Uterus (tissue), 4 donors: ENCODE data around the gene TBCA. TPM values are rescaled to one million over a fixed set of nuclear protein-coding genes. Genes with fewer than 3 reads are reported as not detected.

ENCODE experiments used
- DNase-seq, 2 donors: peaks; one replicate each; pipeline ENCODE4 v3.0.0-alpha.2; 2019 to 2020
- H3K27ac ChIP-seq, 2 donors: fragments of 200-600 bp; sonication (generic); 1 replicate in 1 of 2; 2 replicates in 1 of 2; pipeline ENCODE4 v1.5.1; 2016 to 2018
- H3K27me3 ChIP-seq, 2 donors: fragments of 200-600 bp; sonication (generic); one replicate each; pipeline ENCODE4 v1.5.1; 2018 to 2019; ENCODE audit warnings: control low read depth in 1 of 2
- H3K36me3 ChIP-seq, 2 donors: fragments of 200-600 bp; sonication (generic); one replicate each; pipeline ENCODE4 v1.5.1; 2019; ENCODE audit warnings: control low read depth in 1 of 2
- H3K4me1 ChIP-seq, 2 donors: fragments of 200-600 bp; sonication (generic); one replicate each; pipeline ENCODE4 v1.5.1; 2018 to 2019; ENCODE audit warnings: control low read depth in 1 of 2
- H3K4me3 ChIP-seq, 2 donors: fragments of 200-600 bp; sonication (generic); 1 replicate in 1 of 2; 2 replicates in 1 of 2; pipeline ENCODE4 v1.5.1; 2018 to 2019; ENCODE audit warnings: mild to moderate bottlenecking in 1 of 2
- H3K9me3 ChIP-seq, 2 donors: fragments of 200-600 bp; sonication (generic); one replicate each; pipeline ENCODE4 v1.5.1; 2019; ENCODE audit warnings: control low read depth in 1 of 2
- POLR2A ChIP-seq, 2 donors: fragments of 450-650 bp; IDR thresholded peaks; one replicate each; pipeline ENCODE4 v1.6.1; 2016; ENCODE audit warnings: antibody characterized with exemption in 2 of 2, mild to moderate bottlenecking in 1 of 2, moderate library complexity in 1 of 2
- intact Hi-C: fragments of 100-400 bp; cut with DNase I; formaldehyde crosslinking; loops from one replicate; pipeline ENCODE4 v1.15.1; 2023; ENCODE audit warnings: low total_unique reads
- total RNA-seq, 4 donors: library from RNA; depleted of rRNA in 3 of 4; stranded (reverse); fragments of >200 nt in 3 of 4; gene quantifications; one replicate each; pipeline versions ENCODE4 v1.1.0 to v1.2.4, GENCODE V29; 2014 to 2023
- TF ChIP-seq, protein P1 (sequence below), 4 experiments: fragments of 200-600 bp in 2 of 4; fragments of 450-650 bp in 2 of 4; sonication (generic) in 2 of 4; IDR thresholded peaks; one replicate each; pipeline ENCODE4 v1.5.1; 2016 to 2019; ENCODE audit warnings: antibody characterized with exemption in 4 of 4, mild to moderate bottlenecking in 2 of 4, moderate library complexity in 1 of 4
- donor health status: DM: yes; HTN: yes; CAD: no.

Gene TBCA
- total RNA-seq, 4 donors from 2014 or later: 64.6 to 178 (median 158) TPM

DNA sequence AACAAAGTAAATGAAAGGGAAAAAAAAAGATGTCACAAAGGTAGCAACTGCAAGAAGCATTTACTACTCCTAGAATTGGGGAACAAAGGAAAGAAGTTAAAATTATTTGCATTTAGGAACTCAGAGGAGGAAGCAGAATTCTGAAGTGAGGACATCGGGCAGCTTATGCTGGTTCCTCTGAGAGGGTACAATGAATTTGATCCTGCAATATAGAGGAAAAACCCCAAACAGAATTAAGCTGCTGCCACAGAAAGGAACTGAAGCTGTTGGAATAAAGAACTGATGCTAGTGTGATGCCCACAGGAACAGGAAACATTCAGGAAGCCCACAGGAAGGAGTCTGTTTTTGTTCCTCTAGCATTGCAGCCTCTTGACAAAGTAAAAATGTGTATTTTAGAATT is 22.3 kb upstream of the TBCA start:
- TF ChIP-seq, protein P1, sequence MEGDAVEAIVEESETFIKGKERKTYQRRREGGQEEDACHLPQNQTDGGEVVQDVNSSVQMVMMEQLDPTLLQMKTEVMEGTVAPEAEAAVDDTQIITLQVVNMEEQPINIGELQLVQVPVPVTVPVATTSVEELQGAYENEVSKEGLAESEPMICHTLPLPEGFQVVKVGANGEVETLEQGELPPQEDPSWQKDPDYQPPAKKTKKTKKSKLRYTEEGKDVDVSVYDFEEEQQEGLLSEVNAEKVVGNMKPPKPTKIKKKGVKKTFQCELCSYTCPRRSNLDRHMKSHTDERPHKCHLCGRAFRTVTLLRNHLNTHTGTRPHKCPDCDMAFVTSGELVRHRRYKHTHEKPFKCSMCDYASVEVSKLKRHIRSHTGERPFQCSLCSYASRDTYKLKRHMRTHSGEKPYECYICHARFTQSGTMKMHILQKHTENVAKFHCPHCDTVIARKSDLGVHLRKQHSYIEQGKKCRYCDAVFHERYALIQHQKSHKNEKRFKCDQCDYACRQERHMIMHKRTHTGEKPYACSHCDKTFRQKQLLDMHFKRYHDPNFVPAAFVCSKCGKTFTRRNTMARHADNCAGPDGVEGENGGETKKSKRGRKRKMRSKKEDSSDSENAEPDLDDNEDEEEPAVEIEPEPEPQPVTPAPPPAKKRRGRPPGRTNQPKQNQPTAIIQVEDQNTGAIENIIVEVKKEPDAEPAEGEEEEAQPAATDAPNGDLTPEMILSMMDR (IDR thresholded peaks at IDR 0.05): no peak
- no peak for TF ChIP-seq POLR2A (IDR thresholded peaks at IDR 0.05)

DNA sequence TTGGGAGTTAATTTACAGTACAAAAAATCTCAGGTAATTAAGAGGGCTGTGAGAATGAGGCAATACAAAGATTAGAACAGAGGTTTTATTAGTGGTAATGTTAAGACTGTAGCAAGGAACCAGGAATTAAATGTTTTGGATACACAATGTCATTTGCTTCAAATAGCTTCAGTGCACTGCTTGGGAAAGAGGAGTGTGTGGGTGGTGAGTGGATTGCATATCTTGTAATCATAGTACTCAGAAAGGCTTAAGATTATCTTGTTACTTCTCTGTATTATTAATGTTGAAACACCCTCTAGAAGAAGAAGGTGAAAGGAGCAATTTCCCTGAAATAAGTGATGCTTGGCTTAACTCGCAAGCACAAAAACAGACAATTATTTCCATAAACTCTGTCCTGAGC is 21.0 kb upstream of the TBCA start:
- Histone ChIP-seq H3K4me1 (no peaks in the 10 kb centered on the region), H3K4me3 (no peak overlapping the region), H3K9me3 (peaks cover 0 to 3% of the 10 kb centered on the region in 2 donors), H3K36me3 (no peaks in the 10 kb centered on the region), H3K27ac (no peak overlapping the region), H3K27me3 (no peaks in the 10 kb centered on the region)
- no peak for DNase-seq
- TF ChIP-seq, protein P1 (IDR thresholded peaks at IDR 0.05): no peak
- TF ChIP-seq POLR2A (IDR thresholded peaks at IDR 0.05): no peak
- intact Hi-C loops: no loop called here

More for the DNA sequence above, 22.3 kb upstream of the TBCA start:
- peaks cover 0 to 3% of the 10 kb centered on the region in 2 donors for H3K9me3 ChIP-seq
- no peak overlapping the region for H3K4me3 ChIP-seq
- no peak for DNase-seq
- H3K27me3 ChIP-seq: no peaks in the 10 kb centered on the region
- no peaks in the 10 kb centered on the region for H3K36me3 ChIP-seq
- no peak overlapping the region for H3K27ac ChIP-seq
- H3K4me1 ChIP-seq: no peaks in the 10 kb centered on the region
- intact Hi-C loops: no loop called here

DNA sequence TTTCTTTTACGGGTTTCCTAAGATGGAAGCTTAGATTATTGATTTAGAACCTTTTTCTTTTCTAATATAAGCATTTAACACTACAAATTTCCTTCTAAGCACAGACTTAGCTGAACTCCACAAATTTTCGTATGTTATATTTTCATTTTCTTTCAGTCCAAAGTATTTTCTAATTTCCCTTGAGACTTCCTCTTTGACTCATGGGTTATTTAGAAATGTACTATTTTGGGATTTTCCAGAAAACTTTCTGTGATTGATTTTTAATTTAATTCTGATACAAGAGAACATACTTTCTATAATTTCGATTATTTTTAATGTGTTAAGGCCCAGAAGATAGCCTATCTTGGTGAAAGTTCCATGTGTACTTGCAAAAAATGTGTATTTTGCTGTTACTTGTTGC is 19.7 kb upstream of the TBCA start:
- TF ChIP-seq, protein P1 (IDR thresholded peaks at IDR 0.05): no peak
- no peak for TF ChIP-seq POLR2A (IDR thresholded peaks at IDR 0.05)
- intact Hi-C loops: no loop called here
- Histone ChIP-seq H3K27ac (no peak overlapping the region), H3K4me1 (no peaks in the 10 kb centered on the region), H3K9me3 (peaks cover 0 to 3% of the 10 kb centered on the region in 2 donors), H3K4me3 (no peak overlapping the region), H3K36me3 (no peaks in the 10 kb centered on the region), H3K27me3 (no peaks in the 10 kb centered on the region)
- no peak for DNase-seq

DNA sequence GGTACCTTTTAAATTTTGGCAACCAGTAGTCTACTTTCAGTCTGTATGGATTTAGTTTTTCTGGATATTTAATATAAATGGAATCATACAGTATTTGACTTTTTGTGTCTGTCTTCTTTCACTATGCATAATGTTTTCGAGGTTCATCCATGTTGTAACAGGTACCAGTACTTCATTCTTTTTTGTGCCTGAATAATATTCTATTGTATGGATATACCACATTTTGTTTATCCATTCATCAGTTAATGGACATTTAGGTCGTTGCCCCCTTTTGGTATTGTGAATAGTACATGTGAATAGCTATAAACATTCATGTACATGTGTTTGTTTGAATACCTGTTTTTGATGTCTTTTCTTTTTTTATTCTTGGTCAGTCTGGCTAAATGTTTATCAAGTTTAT is 19.1 kb upstream of the TBCA start:
- H3K27ac ChIP-seq: no peak overlapping the region
- no peaks in the 10 kb centered on the region for H3K9me3 ChIP-seq
- H3K36me3 ChIP-seq: no peaks in the 10 kb centered on the region
- intact Hi-C loops: no loop called here
- no peak overlapping the region for H3K4me3 ChIP-seq
- no peak for TF ChIP-seq POLR2A (IDR thresholded peaks at IDR 0.05)
- TF ChIP-seq, protein P1 (IDR thresholded peaks at IDR 0.05): no peak
- no peak for DNase-seq
- no peaks in the 10 kb centered on the region for H3K4me1 ChIP-seq
- H3K27me3 ChIP-seq: no peaks in the 10 kb centered on the region

DNA sequence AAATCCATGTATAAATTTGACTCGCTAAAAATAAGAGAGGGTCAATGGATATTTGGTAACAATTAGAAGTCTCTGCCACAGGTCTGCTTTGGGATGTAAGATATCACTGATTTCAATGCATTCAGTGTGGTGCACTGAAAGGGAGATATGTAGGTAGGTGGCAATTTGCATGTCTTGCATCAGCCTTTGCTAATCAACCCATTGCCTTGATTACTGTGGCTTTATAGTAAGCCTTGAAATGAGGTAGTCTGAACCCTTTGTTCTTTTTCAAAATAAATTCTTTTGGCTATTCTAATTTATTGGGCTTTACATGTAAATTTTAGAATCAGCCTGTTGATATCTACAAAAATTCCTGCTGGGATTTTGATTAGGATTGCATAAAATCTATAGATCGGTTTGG is 15.8 kb upstream of the TBCA start:
- Histone ChIP-seq H3K27me3 (no peaks in the 10 kb centered on the region), H3K9me3 (no peaks in the 10 kb centered on the region), H3K4me1 (no peaks in the 10 kb centered on the region), H3K36me3 (no peaks in the 10 kb centered on the region), H3K4me3 (no peak overlapping the region), H3K27ac (no peak overlapping the region)
- no peak for TF ChIP-seq POLR2A (IDR thresholded peaks at IDR 0.05)
- TF ChIP-seq, protein P1 (IDR thresholded peaks at IDR 0.05): no peak
- intact Hi-C loops: no loop called here
- no peak for DNase-seq
